Esophagus muscularis mucosa (tissue), 3 donors: ENCODE results near the gene CSAD.

Source experiments
- EP300 ChIP-seq: sonication (generic); formaldehyde crosslinking; IDR thresholded peaks from one replicate; pipeline ENCODE4 v1.6.1; 2017; ENCODE audit warnings: antibody characterized with exemption
- TF ChIP-seq, protein P1 (sequence below), 3 experiments: fragments of 200-600 bp in 2 of 3; fragments of 450-650 bp in 1 of 3; sonication (generic) in 2 of 3; IDR thresholded peaks; one replicate each; pipeline ENCODE4 v1.5.1; 2017 to 2019; ENCODE audit warnings: antibody characterized with exemption in 3 of 3, mild to moderate bottlenecking in 2 of 3, moderate library complexity in 1 of 3

- TF ChIP-seq, protein P1, sequence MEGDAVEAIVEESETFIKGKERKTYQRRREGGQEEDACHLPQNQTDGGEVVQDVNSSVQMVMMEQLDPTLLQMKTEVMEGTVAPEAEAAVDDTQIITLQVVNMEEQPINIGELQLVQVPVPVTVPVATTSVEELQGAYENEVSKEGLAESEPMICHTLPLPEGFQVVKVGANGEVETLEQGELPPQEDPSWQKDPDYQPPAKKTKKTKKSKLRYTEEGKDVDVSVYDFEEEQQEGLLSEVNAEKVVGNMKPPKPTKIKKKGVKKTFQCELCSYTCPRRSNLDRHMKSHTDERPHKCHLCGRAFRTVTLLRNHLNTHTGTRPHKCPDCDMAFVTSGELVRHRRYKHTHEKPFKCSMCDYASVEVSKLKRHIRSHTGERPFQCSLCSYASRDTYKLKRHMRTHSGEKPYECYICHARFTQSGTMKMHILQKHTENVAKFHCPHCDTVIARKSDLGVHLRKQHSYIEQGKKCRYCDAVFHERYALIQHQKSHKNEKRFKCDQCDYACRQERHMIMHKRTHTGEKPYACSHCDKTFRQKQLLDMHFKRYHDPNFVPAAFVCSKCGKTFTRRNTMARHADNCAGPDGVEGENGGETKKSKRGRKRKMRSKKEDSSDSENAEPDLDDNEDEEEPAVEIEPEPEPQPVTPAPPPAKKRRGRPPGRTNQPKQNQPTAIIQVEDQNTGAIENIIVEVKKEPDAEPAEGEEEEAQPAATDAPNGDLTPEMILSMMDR (IDR thresholded peaks at IDR 0.05) = no peak
- TF ChIP-seq EP300 = no peak
These were observed 16.4 kb upstream of the CSAD start for GRCh38 chr12:53197011-53197640.
